H1 (cell line): ENCODE data around the gene SHISA7. TPM values are rescaled to one million over a fixed set of nuclear protein-coding genes. Genes with fewer than 3 reads are reported as not detected.

Source experiments
- CTCF ChIA-PET: fragments of 300-600 bp; sonication (Branson Sonifier 250); formaldehyde crosslinking; loops from one replicate; lab custom pipeline; 2021; ENCODE audit not compliant: partially characterized antibody; lab: Charles Lee
- POLR2A ChIA-PET: fragments of 300-600 bp; sonication (Branson Sonifier 250); formaldehyde crosslinking; loops from one replicate; lab custom pipeline; 2021; ENCODE audit warnings: inconsistent platforms; ENCODE audit not compliant: partially characterized antibody; lab: Charles Lee
- DNase-seq, 2 experiments: peaks; one replicate each; pipeline versions ENCODE4 v3.0.0 to v3.0.0-alpha.2; 2010 to 2022; ENCODE audit warnings: low spot score in 2 of 2, low read depth in 1 of 2, mixed read lengths in 1 of 2
- FAIRE-seq: peaks from 2 replicates; lab custom pipeline; 2011; peaks lifted over from hg19 to GRCh38; lab: Jason Lieb, UNC
- H2AFZ ChIP-seq: 2 replicates; pipeline ENCODE4 v1.8.1; 2012; ENCODE audit warnings: low read length, inconsistent platforms
- H2AK5ac ChIP-seq: 2 replicates; pipeline ENCODE4 v1.6.1; 2013; ENCODE audit warnings: low read depth, low read length
- H2BK120ac ChIP-seq: replicated peaks from 2 replicates; pipeline ENCODE3; 2013; ENCODE audit warnings: low read depth, low read length, inconsistent platforms
- H2BK12ac ChIP-seq: 2 replicates; pipeline ENCODE4 v1.6.1; 2013; ENCODE audit warnings: low read depth, low read length
- H2BK15ac ChIP-seq: 2 replicates; pipeline ENCODE4 v1.6.1; 2013; ENCODE audit warnings: low read length
- H2BK20ac ChIP-seq: 2 replicates; pipeline ENCODE4 v1.6.1; 2013; ENCODE audit warnings: low read length
- H2BK5ac ChIP-seq: 2 replicates; pipeline ENCODE4 v1.6.1; 2013; ENCODE audit warnings: low read depth, low read length
- H3K14ac ChIP-seq: 2 replicates; pipeline ENCODE4 v1.6.1; 2013; ENCODE audit warnings: inconsistent platforms; ENCODE audit not compliant: insufficient read length
- H3K18ac ChIP-seq: 2 replicates; pipeline ENCODE4 v1.6.1; 2013; ENCODE audit warnings: low read length; ENCODE audit errors: extremely low read depth
- H3K23ac ChIP-seq: 2 replicates; pipeline ENCODE4 v1.6.1; 2013; ENCODE audit warnings: inconsistent platforms; ENCODE audit not compliant: insufficient read length
- H3K23me2 ChIP-seq: 2 replicates; pipeline ENCODE4 v1.6.1; 2013; ENCODE audit warnings: low read depth, low read length
- H3K27ac ChIP-seq: 2 replicates; pipeline ENCODE4 v1.6.1; 2011; ENCODE audit warnings: low read depth, low read length, inconsistent platforms
- H3K27me3 ChIP-seq, 4 experiments: replicated peaks in 1 of 4; 1 replicate in 1 of 4; 2 replicates in 3 of 4; pipeline versions ENCODE4 v1.6.1 to v1.8.1; 2011 to 2013; ENCODE audit warnings: low read length in 3 of 4, mild to moderate bottlenecking in 3 of 4, inconsistent platforms in 2 of 4, mixed read lengths in 2 of 4, moderate library complexity in 1 of 4; ENCODE audit not compliant: control insufficient read depth in 3 of 4, insufficient read depth in 3 of 4; ENCODE audit errors: extremely low read depth in 1 of 4
- H3K36me3 ChIP-seq, 4 experiments: 2 replicates each; pipeline versions ENCODE4 v1.6.1 to v1.8.1; 2011 to 2013; ENCODE audit warnings: mild to moderate bottlenecking in 4 of 4, low read length in 3 of 4, moderate library complexity in 2 of 4, control low read depth in 1 of 4, inconsistent platforms in 1 of 4; ENCODE audit not compliant: insufficient read depth in 4 of 4, control insufficient read depth in 2 of 4
- H3K4ac ChIP-seq: replicated peaks from 2 replicates; pipeline ENCODE3; 2013; ENCODE audit warnings: low read length, low read depth, mixed read lengths, inconsistent platforms; ENCODE audit not compliant: insufficient read length
- H3K4me1 ChIP-seq, 4 experiments: replicated peaks in 1 of 4; 1 replicate in 1 of 4; 2 replicates in 3 of 4; pipeline versions ENCODE4 v1.6.1 to v1.8.1; 2011 to 2013; ENCODE audit warnings: low read length in 3 of 4, inconsistent platforms in 2 of 4, mixed read lengths in 1 of 4; ENCODE audit not compliant: insufficient read depth in 4 of 4, control insufficient read depth in 3 of 4
- H3K4me2 ChIP-seq, 2 experiments: 2 replicates each; pipeline versions ENCODE4 v1.6.1 to v1.8.1; 2011 to 2013; ENCODE audit warnings: low read depth in 2 of 2, low read length in 2 of 2, control low read depth in 1 of 2, inconsistent platforms in 1 of 2, mild to moderate bottlenecking in 1 of 2; ENCODE audit not compliant: insufficient read depth in 1 of 2
- H3K4me3 ChIP-seq, 4 experiments: fragments of 200-600, 300-600 bp in 1 of 4; sonication (generic), shearing (Covaris generic), sonication (Bioruptor Twin) in 1 of 4; 2 replicates each; pipeline versions ENCODE4 v1.5.1 to v1.8.1; 2011 to 2016; ENCODE audit warnings: low read length in 4 of 4, low read depth in 3 of 4, control low read depth in 2 of 4, inconsistent platforms in 2 of 4, mild to moderate bottlenecking in 2 of 4, mixed read lengths in 1 of 4, moderate library complexity in 1 of 4; ENCODE audit not compliant: insufficient read depth in 2 of 4; ENCODE audit errors: extremely low read depth in 1 of 4
- H3K56ac ChIP-seq: replicated peaks from 2 replicates; pipeline ENCODE3; 2013; ENCODE audit warnings: low read depth, mild to moderate bottlenecking, mixed read lengths, low read length, inconsistent platforms; ENCODE audit not compliant: insufficient read length
- H3K79me1 ChIP-seq: 2 replicates; pipeline ENCODE4 v1.6.1; 2013; ENCODE audit warnings: low read depth, low read length, control low read depth
- H3K79me2 ChIP-seq, 2 experiments: 2 replicates each; pipeline versions ENCODE4 v1.6.1 to v1.8.1; 2012 to 2013; ENCODE audit warnings: low read length in 2 of 2, mild to moderate bottlenecking in 2 of 2, inconsistent platforms in 1 of 2; ENCODE audit not compliant: insufficient read depth in 2 of 2, control insufficient read depth in 1 of 2
- H3K9ac ChIP-seq, 4 experiments: replicated peaks in 1 of 4; 1 replicate in 1 of 4; 2 replicates in 3 of 4; pipeline versions ENCODE4 v1.6.1 to v1.8.1; 2011 to 2013; ENCODE audit warnings: low read depth in 3 of 4, low read length in 3 of 4, control low read depth in 2 of 4, mild to moderate bottlenecking in 2 of 4, moderate library complexity in 2 of 4, inconsistent platforms in 1 of 4; ENCODE audit errors: extremely low read depth in 1 of 4
- H3K9me3 ChIP-seq, 2 experiments: 2 replicates each; pipeline versions ENCODE4 v1.6.1 to v1.8.1; 2012 to 2013; ENCODE audit warnings: mild to moderate bottlenecking in 2 of 2, moderate library complexity in 2 of 2, control low read depth in 1 of 2, inconsistent platforms in 1 of 2, low read depth in 1 of 2, low read length in 1 of 2, mixed read lengths in 1 of 2; ENCODE audit not compliant: insufficient read depth in 2 of 2
- H4K20me1 ChIP-seq, 2 experiments: replicated peaks in 1 of 2; 2 replicates each; pipeline versions ENCODE3 to v1.8.1; 2011 to 2013; ENCODE audit warnings: inconsistent platforms in 2 of 2, low read length in 2 of 2, mild to moderate bottlenecking in 1 of 2; ENCODE audit not compliant: insufficient read depth in 2 of 2, control insufficient read depth in 1 of 2
- H4K5ac ChIP-seq: 2 replicates; pipeline ENCODE4 v1.6.1; 2013; ENCODE audit warnings: low read length, low read depth, mixed read lengths, inconsistent platforms; ENCODE audit not compliant: insufficient read length
- H4K8ac ChIP-seq: 2 replicates; pipeline ENCODE4 v1.8.0; 2013; ENCODE audit warnings: mild to moderate bottlenecking, moderate library complexity, low read length, inconsistent platforms; ENCODE audit not compliant: insufficient read depth; ENCODE audit errors: extremely low read depth
- H4K91ac ChIP-seq: replicated peaks from 2 replicates; pipeline ENCODE3; 2013; ENCODE audit warnings: low read length, mixed read lengths, inconsistent platforms; ENCODE audit not compliant: insufficient read length
- YY1 ChIP-seq: IDR thresholded peaks from 2 replicates; pipeline ENCODE4 v1.6.1; 2011; ENCODE audit warnings: low read depth, mild to moderate bottlenecking, low read length
- WGBS, 2 experiments: shearing (Covaris generic) in 1 of 2; methylation state at CpG; one replicate each; pipeline versions ENCODE4 v1.1.6 to v1.1.7; 2013 to 2015; ENCODE audit warnings: low lambda C conversion rate in 2 of 2, mixed read lengths in 2 of 2, inconsistent platforms in 1 of 2, low coverage in 1 of 2, missing lambda C conversion rate in 1 of 2; ENCODE audit not compliant: insufficient replicate concordance in 2 of 2, insufficient coverage in 1 of 2, insufficient read length in 1 of 2; ENCODE audit errors: extremely low coverage in 1 of 2, missing lambda C conversion rate in 1 of 2; 5-methylcytosine and 5-hydroxymethylcytosine counted together
- polyA plus RNA-seq, 7 experiments: library from polyadenylated mRNA; depleted of rRNA in 3 of 7; stranded (reverse) in 5 of 7; unstranded in 2 of 7; fragments of >200 nt in 5 of 7; fragments of 200-250 nt in 2 of 7; gene quantifications; 1 replicate in 5 of 7; 2 replicates in 1 of 7; 4 replicates in 1 of 7; pipeline versions ENCODE4 v1.2.1 to v1.2.3, GENCODE V29; 2011 to 2013; ENCODE audit warnings: missing spikeins in 2 of 7, mixed read lengths in 2 of 7
- total RNA-seq: library from RNA; stranded (reverse); fragmentation: NEBNext Ultra II Directional; extraction: Animal tissue kit (Norgen Biotek cat#: 25700); gene quantifications from 2 replicates; pipeline ENCODE4 v1.2.1, GENCODE V29; 2021

SHISA7 gene
- total and polyA plus RNA-seq, 2 of the 8 experiments (the other 6 are each of a cell fraction or from before 2014, with no cell fraction given), result 0.76 to 1.0 TPM

GRCh38 chr19:55479045-55479444, 35.9 kb upstream of the SHISA7 start:
- Histone ChIP-seq H3K36me3 (peaks cover 0 to 10% (median 0%) of the 10 kb centered on the region in 4 experiments; a peak in 2 of 8 replicates), H3K9ac (no peak overlapping the region), H4K8ac (peak overlapping the region; percentile 69; the same call in 1 of the 2 replicates), H3K56ac (no peak overlapping the region), H3K27ac (no peak overlapping the region), H3K18ac (no peak overlapping the region), H3K23ac (no peak overlapping the region), H3K4me2 (no peak overlapping the region), H3K79me1 (peaks cover 11% of the 10 kb centered on the region), H3K79me2 (peaks cover 0 to 18% of the 10 kb centered on the region in 2 experiments; a peak in 2 of 4 replicates), H2BK20ac (no peak overlapping the region), H4K5ac (no peak overlapping the region), H2BK15ac (no peak overlapping the region), H3K27me3 (no peaks in the 10 kb centered on the region; a peak in 2 of 7 replicates), H2BK120ac (no peak overlapping the region), H4K20me1 (peaks cover 0 to 3% of the 10 kb centered on the region in 2 experiments), H3K9me3 (no peaks in the 10 kb centered on the region), H3K4ac (no peak overlapping the region), H2BK12ac (no peak overlapping the region), H4K91ac (no peak overlapping the region), H3K4me3 (no peak overlapping the region), H3K23me2 (peaks cover 3% of the 10 kb centered on the region), H3K14ac (no peak overlapping the region), H3K4me1 (peaks cover 0 to 15% (median 8%) of the 10 kb centered on the region in 4 experiments; a peak in 5 of 7 replicates), H2AFZ (no peak overlapping the region), H2BK5ac (no peak overlapping the region), H2AK5ac (no peak overlapping the region)
- TF ChIP-seq YY1, result no peak
- FAIRE-seq (no peak), DNase-seq (no peak)
- CTCF ChIA-PET, result interaction anchor here (1.3 to 5.5 kb wide), 4 partner anchors 12 to 178 kb away, joined by 3 to 31 read pairs (median 16); no protein-coding TSS in a partner anchor
- WGBS, 2 experiments, result 86% methylated on average over 17 of the region's 17 CpGs; no CpG with 5 or more reads in 1 of the 2 experiments
- POLR2A ChIA-PET, result interaction anchor here (0.9 to 7.6 kb wide), 7 partner anchors 11 to 80 kb away, joined by 3 to 57 read pairs (median 3); partner anchors contain the start of gene SSC5D
